HT-29 (cell line): ENCODE data around the gene HEATR5B. TPM values are rescaled to one million over a fixed set of nuclear protein-coding genes. Genes with fewer than 3 reads are reported as not detected.

Source experiments
- DNase-seq: peaks from one replicate; pipeline ENCODE4 v3.0.0-alpha.2; 2015; ENCODE audit warnings: low spot score
- total RNA-seq: library from RNA; depleted of rRNA; stranded (reverse); fragments of >200 nt; shearing (Covaris generic); gene quantifications from 2 replicates; pipeline ENCODE4 v1.2.3, GENCODE V29; 2014; rRNA removed

Gene HEATR5B
- 8.6 and 10.7 TPM in 2 replicates for total RNA-seq

DNA sequence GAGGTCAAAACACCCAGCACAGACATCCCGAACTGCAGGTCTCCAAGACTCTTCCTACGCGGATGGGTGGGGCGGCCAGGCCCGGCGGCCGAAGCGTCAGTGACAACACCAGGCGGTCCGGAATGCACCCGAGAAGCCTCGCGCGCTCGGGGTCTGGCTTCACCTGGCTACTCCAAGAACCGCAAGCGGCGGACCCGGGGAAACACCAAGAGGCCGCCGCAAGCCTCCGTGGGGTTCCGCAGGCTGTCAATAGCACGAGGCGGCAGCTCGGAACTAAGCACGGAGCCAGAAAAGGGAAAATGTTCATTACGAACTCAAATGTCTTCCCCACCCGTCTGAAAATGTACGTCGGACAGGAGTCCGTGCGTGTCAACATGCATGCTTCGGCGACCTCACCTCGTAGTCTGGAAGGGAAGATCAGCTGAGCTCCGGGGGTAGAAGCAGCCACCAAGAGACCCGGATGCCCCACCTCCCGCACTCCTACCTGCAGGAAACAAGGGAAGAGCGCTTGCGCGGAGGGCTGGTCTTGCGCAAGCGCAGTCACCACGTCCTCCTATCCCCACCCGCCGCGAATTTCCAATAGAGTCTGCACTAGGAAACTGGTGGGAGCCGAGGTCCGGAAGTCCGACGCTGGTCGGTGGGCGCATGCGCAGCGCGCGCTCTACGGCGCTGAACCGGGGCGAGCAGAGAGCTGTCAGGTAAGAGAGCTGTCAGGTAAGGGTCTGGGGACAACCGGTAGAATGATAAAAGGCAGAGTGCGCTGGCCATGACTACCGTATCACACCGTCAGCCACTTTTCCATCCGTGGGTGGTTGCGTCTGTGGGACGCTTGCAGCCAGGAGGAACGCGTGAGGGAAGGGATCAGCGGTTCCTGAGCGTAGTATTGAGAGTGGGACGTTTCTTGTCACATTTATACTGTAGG is at the start of gene HEATR5B, which contains the start of gene GPATCH11:
HEATR5B (minus strand) TSS at position 500 of the 922 bp plus-strand sequence. CDS start 958 bp downstream, outside the sequence.
GPATCH11 (plus strand) TSS at position 646 of the 922 bp plus-strand sequence. CDS start 3,864 bp downstream, outside the sequence.
- DNase-seq, result peak; percentile 96

DNA sequence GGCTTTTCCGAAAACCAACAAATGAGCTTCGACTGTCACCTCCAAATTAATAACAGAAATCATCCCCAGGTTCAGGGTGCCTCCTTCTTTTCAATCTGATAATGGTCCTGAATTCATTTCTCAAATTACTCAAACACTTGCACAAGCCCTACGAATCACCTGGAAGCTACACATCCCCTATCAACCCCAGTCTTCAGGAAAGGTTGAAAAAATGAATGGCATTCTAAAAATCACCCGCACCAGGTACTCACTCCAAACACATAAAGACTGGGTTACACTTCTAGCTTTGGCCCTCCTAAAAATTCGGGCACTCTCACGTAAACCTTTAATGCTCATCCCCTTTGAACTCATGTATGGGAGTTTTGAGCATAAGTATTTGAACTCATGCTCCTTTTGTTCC is 48.7 kb upstream of the HEATR5B start:
- DNase-seq, result no peak

DNA sequence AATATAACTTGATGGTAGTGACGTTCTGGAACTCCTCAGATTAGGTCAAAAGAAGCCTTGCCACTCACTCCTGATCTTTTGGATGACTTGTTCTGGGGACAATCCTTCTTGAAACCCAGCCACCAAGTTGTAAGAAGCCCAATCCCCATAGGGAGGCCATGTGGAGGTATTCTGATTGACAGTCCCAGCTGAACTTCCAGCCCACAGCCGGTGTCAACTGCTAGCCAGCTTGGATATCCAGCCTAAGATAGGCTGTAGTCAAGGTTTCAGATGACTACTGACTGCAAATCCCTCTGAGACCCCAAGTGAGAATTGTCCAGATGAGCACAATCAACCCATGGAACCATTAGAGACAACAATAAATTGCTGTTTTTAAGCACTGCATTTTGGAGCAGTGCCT is 41.2 kb upstream of the HEATR5B start:
- no peak for DNase-seq

DNA sequence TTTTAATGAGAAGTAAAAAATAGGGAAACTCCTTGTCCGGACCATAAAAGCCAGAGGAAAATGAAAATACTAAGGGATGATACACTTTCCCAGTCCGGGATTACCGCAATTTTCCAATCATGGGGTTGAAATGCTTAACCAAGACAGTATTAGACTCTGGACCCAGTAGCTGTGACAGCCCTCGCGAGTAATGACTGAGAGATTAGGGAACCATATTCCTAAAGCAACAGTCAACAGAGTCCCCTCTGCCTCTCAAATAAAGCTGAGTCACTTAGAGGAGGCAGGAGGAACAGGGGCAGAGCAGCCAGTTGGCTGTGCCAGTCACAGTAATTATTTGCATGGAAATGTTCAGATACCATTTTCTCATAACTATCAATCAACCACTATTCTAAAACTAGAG is 35.0 kb upstream of the HEATR5B start:
- no peak for DNase-seq

DNA sequence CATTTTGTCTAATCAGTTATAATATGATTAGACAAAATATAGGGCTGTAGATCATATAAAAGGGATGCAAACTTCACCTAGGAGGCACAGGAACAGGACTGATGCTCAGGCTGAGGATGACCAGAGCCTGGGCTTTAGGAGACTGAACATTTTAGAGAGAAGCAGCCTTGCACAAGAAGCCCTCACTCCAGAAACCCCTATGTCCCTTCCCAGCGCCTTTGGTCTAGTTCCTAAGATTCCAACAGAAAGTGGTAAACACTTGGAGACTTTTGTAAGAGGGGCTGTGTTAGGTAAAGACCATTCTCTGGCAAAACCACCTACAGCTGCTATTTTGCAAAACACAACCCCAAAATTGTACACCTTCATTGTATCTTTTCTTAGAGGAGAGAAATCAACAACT is 33.4 kb upstream of the HEATR5B start:
- DNase-seq, result no peak

DNA sequence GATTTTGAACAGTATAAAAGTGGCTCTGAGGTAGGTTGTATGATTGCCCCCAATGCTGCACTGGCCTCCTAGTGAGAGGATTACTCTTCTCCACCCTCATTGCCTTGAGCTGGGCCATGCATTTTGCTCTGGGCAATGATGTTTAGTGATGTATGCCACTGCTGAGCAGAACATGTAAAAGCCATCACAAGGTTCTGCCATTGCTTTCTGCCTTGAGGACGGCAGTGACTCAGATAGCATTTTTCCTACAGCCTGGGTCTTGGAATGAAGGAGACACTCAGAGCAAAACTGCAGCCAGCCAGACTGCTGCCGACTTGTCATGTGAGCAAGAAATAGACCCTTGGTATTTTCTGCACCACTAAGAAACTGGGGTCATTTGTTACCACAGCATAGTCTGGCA is 27.8 kb upstream of the HEATR5B start:
- no peak for DNase-seq

DNA sequence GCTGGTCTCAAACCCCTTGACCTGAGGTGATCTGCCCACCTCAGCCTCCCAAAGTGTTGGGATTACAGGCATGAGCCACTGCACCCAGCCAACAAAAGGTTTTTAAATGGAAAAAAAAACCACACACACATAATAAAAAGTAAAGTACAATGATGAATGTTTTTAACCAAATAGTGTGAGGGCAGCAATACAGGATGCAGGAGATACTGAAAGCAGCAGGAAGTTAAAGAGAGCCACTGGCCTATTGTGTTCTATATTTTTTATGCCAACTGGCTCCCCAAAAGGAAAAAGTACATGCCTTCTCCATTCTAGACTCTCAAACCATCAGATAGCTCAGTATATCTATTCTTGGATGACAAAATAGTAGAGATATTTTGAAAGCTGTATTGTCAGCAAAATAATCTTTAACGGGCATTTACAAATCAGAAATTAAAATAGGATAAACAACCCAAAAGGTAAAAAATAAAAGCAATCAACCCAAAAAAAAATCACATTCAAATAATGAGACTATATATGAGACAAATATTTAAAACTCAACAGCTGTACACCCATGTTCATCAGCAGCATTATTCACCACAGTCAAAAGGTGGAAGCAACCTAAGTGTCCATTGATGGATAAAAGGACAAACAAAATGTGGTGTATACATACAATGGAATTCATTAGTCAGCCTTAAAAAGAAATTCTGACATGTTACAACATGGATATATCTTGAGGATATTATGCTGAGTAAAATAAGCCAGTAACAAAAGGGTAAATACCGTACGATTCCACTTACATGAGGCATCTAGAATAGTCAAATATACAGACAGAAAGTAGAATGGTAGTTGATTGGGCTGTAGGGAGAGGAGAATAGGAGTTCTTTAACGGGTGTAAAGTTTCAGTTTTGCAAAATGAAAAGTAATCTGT is 26.4 kb upstream of the HEATR5B start:
- no peak for DNase-seq

DNA sequence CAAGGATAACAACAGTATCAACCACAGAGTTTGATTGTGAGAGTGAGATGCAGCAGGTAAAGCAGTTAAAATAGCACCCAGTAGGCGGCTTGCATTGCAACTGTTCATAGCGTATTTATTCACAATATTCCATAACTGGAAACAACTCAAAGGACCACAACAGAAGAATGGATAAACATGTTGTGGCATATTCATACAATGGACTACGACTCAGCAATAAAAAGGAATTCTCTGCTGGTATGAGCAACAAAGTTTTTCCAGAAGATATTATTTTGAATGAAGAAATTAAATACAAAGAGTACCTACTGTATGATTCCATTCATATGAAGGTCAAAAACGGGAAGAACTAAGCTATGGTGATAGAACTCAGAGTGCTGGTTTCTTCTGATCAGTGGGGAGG is 25.4 kb upstream of the HEATR5B start:
- DNase-seq, result no peak

DNA sequence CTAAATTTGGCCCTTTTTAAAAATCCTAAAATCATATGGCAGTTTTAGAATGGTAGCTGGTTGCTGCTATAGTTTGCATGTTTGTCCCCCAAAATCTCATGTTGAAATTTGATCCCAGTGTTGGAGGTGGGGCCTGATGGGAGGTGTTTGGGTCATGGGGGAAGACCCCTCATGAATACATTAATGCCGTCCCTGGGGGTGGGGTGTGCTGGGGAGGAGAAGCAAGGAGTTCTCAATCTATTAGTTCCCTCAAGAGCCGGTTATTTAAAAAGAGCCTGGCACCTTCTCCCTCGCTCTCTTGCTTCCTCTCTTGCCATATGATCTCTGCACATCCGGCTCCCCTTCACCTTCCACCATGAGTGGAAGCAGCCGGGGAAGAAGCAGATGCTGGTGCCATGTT is 21.0 kb upstream of the HEATR5B start:
- no peak for DNase-seq

DNA sequence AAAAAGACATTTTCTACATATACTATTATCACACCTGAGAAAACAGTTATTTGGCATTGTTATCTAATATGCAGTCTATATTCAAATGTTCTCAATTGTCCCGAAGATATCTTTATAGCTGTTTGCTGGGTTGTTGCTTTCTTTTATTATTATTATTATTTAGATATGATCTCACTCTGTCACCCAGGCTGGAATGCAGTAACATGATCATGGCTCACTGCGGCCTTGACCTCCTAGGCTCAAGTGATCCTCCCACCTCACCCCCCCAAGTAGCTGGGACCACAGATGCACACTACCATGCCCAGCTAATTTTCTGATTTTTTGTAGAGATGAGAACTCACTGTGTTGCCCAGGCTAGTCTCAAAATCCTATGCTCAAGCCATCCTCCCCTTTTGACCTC is 20.0 kb upstream of the HEATR5B start:
- DNase-seq, result no peak

DNA sequence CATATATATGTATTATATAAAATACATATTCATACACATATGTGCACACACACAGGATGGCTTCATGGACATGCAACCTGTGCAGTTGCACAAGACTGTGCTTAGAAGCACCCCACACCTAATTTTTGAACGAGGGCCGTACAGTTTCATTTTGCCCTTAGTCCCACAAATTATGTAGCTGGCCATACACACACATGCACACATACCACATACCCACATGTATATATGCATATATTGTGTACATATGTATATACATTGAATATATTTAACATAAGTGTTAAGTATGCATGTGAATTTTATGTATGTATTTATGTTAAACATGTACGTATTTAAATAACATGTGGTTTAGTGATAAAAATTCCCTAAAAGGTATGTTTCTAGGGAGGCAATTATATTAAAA is 18.4 kb upstream of the HEATR5B start:
- no peak for DNase-seq

DNA sequence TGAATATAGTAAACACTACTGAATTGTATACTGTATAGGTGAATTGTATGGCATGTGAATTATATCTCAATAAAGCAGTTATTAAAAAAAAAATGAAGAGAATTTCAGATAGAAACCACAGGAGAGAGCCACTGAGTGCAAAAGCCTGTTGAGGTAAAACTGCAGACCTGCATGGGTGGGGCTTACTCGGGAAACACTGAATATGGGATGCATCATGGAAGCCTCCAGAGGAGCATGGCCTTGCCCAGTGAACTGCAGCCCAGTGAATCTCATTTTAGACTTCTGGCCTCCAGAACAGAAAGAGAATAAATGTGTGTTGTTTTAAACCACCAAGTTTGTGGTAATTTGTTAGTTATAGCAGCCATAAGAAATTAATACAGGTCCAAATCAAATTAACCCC is 15.9 kb upstream of the HEATR5B start:
- DNase-seq, result no peak

DNA sequence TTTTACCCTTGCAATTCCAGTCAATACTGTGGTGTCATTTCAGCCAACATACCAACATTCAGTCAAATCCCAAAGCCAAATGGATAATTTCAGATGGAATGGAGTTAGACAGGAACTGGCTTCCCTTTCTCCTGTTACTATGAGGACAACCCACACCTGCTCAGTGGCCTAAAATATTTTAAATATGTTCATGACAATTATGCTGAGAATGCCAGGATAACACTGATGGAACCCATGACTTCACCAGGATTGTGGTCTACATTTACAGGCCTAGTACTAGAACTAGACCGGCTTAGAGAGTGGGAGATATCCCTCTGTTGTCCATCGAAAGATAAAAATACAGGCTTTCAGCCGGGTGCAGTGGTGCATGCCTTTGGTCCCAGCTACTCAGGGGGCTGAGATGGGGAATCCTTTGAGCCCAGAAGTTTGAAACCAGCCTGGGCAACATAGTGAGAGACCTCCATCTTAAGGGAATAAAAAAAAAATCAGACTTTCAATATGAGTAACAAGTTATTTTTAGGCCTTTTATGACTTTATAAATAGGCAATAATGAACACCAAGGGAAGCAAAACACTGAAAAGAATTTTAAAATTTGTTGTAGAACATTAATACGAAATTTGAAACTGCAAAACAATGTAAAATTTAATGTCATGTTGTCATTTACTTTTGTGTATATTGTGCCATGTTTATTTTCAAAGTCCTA is 14.4 kb upstream of the HEATR5B start:
- no peak for DNase-seq

DNA sequence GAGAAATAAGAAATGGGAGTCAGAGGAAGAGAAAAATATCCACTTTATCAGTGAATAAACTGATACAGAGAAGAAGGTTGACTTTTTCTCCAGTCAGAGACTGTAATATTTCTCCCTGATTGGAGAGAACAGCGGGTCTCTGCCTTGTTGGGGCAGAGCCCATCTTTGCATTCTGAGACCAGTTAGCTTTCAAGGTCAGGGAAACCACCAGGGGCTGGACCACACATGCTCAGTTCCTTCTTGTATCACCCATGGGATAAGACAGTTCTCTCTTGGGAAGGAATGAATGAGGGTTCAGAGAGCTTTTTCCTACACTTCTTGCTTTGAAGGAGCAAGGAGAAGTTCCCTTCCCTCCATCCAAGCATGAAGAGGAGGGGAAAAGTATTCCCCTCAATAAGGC is 12.4 kb upstream of the HEATR5B start:
- DNase-seq, result no peak

DNA sequence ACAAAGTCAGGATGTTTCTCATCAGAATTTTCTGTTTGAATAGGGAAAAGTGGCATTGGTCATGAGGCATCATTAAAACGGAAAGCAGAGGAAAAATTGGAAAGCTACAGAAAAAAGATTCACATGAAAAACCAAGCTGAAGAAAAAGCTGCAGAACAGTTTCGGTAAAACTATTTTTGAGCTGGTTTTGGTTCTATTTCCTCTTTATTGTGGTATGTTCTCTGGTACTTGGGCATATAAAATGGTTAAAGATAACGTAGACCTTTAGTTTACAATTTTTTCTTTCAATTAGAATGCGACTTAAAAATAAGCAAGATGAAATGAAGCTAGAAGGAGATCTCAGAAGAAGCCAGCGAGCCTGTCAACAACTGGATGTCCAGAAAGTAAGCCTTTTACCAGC is 7.7 kb upstream of the HEATR5B start:
- no peak for DNase-seq

DNA sequence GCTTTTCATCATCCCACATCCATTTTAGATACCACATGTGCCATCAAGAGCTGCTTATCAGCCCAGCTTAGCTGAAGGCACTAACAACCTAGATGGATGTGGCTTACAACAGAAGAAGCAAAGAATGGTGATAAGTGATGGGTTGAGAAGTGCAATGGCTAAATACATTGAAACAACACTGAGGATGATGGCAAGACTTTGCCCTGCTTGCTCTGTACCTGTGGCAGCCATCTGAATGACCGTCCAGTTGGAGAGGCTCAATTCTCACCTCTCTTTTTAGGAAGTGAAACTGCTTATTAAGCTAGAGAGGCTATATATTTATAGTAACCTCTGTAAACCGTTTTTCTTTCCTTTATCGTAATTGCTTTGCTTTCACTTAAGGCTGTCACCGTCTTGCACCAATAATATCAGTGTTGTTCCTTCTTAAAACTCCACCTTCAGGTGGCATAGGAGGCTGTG is 5.9 kb upstream of the HEATR5B start:
- DNase-seq, result no peak

DNA sequence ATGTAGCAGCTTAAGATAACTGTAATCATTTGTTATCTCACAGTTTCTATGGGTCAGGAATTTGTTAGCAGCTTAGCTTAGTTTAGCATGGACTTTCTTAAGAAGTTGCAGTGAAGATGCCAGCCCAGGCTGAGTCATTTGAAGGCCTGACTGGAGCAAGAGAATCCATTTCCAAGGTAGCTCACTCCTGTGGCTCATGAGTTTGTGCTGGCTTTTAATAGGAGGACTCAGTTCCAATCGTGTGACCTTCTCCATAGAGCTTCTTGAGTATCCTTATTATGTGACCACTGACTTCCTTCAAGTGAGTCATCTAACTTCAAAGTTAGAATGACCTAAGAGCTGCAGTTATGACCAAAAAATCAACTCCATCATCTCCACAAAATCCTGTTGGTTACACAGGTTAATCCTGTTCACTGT is 1.6 kb upstream of the HEATR5B start:
- DNase-seq, result no peak

DNA sequence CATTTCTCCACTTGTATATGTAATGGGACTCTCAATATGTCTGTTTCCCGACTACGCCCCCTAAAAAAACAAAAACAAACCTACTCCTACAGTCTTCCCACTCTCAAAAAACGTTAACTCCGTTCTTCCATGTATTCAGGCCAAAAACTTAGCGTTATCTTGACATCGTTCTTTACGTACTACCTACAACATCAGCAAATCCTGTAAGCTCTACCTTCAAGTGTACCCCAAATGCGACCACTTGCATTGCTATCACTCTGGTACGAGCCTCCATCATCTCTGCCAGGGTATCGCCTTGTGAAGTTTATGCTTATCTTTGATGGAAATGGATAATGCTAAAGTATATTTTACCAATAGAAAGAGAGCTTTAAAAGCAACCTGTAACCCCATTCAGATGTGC is 625 bp upstream of the HEATR5B start:
- DNase-seq, result no peak

DNA sequence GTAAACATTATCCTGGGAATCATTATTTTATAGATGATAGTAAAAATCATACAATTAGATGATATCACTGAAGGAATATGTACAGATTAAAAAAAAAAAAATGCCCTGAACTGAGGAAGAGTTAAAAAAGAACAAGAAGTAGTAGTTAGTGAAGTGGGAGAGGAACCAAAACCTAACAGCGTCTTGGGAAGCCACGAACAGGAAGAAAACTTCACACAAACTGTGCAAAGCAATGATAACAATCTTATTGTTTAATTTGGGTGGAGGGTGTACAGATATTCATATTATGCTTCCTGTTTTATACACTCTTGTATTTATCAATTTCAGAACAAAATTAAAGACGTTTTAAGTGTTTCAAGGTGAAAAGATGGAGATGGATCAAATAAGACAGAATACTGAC is 3.5 kb downstream of the HEATR5B start:
- no peak for DNase-seq

DNA sequence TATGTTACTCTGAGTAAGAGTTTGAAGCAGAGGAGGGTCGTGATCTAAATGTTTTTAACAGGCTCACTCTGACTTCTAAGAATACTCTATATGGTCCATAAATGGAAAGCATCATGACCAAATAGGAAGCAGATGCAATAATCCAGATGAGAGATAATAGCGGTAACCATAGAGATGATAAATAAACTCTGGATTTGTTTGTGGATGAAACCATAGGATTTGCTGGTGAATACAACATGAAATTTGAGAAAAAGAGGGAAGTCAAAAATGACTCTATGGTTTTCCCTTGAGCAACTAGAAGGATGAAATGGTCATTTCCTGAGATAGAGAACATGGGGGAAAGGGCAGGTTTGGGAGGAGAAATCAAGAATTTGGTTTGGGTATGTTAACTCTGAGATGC is 3.9 kb downstream of the HEATR5B start:
- DNase-seq, result no peak

DNA sequence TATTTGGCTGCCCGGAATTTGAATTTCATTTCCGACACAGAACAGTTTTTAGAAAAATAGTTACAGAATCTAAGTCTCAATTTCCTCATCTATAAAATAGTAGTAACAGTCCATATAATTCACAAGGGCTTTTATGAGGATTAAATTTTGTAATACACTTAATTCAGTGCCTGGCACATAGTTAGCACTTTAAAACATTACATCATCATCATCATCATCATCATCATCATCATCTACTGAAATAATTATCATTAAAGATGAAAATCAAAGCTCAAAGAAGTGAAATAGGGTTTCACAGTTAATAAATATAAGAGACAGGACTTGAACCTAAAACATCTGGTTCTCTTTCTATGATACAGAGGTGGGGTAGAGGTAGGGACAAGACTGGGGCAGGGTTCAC is 13.2 kb downstream of the HEATR5B start:
- DNase-seq, result no peak

DNA sequence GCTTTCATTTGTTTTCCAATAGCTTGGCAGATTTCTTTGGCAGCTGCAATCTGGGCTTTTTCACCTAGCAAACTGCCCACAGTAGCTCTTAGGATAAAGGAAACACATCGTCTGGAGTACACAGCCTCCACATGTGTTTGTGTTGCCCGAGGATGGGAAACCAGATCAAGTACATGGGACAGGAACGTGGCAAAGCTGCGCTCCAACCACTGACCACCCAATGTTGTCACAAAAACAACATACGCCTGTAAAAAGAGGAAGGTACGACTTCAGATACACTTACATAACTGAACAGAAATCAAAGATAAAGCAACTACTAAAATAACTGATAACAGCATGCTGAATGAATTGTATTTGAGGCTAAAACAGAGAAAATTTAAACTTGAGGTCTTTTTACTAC is 15.5 kb downstream of the HEATR5B start:
- no peak for DNase-seq
